ENCODE measurements around the gene KCNJ12. TPM values are rescaled to one million over a fixed set of nuclear protein-coding genes. Genes with fewer than 3 reads are reported as not detected.
"Not testable (repeated sequence)": the region's sequence is repeated elsewhere in the genome, so short reads cannot be mapped to it uniquely, and the experiment has no call there.

KCNJ12 gene
- 0.01 TPM for polyA plus RNA-seq (2013, experiment 1 of 2)
- 0.01 TPM for polyA plus RNA-seq (2013, experiment 2 of 2)

DNA sequence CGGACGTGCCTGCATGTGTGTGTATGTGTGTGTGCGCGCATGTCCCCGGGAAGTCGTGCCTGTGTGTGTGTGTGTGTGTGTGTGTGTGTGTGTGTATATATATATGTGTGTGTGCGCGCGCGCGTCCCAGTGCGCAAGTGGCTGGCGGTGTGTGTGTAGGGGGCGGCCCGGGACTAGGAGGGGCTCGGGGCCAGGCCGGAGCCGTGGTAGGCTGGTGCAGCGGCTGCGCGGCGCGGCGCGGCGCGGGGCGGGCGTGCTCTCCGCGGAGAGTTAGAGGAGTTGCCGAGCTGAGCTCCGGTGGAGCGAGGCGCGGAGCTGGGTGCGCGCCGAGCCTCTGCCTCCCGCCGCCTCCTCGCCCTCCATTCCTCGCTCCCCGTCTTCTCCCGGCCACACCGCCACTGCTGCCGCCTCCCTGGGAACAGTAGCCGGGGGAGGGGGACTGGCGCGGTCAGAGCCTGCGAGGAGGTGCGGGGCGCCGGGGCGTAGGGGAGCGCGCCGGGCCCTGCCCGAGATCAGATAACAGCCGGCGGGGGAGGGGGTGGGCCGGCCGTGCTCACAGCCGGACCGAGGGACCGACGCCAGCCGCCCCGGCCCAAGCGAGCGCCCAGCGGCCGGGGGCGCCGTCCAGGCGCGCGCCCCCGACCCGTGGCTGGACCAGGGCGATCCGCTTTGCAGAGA lies at the start of gene KCNJ12:
KCNJ12 (plus strand) TSS at position 277 of the 678 bp plus-strand sequence. CDS start 38,986 bp downstream, outside the sequence.
- Histone ChIP-seq H2BK120ac (ENCODE audit: low read depth, low read length) (no peak within 1 kb of the TSS), H4K91ac (ENCODE audit: low read length) (peak within 1 kb of the TSS; percentile 37), H3K4me3 (ENCODE audit: insufficient read depth in 1 of 2, low read depth in 1 of 2, low read length in 2 of 2) (peak within 1 kb of the TSS; percentile 49 to 83), H3K18ac (ENCODE audit: low read depth in 1 of 2, low read length in 2 of 2) (no peak within 1 kb of the TSS), H3K27ac (ENCODE audit: low read length, poor library complexity, severe bottlenecking) (no peak within 1 kb of the TSS), H3K4me1 (ENCODE audit: control insufficient read depth, insufficient read depth, low read depth, low read length) (peaks cover 23% of the 10 kb centered on the region), H3K36me3 (ENCODE audit: control insufficient read depth in 1 of 2, insufficient read depth in 2 of 2, low read depth in 1 of 2, low read length in 2 of 2) (peaks cover 0 to 2% of the 10 kb centered on the region in 2 experiments), H3K79me1 (replicated peaks; ENCODE audit: low read length, poor library complexity, severe bottlenecking) (no peaks in the 10 kb centered on the region), H2BK12ac (ENCODE audit: low read length in 2 of 2) (no peak within 1 kb of the TSS), H3K4ac (ENCODE audit: low read depth in 1 of 2, low read length in 2 of 2) (no peak within 1 kb of the TSS), H3K4me2 (ENCODE audit: low read length, poor library complexity, severe bottlenecking) (peak within 1 kb of the TSS; percentile 90), H3K14ac (ENCODE audit: low read length in 2 of 2) (no peak within 1 kb of the TSS), H3K23ac (ENCODE audit: low read length in 2 of 2) (no peak within 1 kb of the TSS), H3K9ac (ENCODE audit: low read length) (peak within 1 kb of the TSS; percentile 83), H2BK5ac (ENCODE audit: low read depth, low read length, poor library complexity, severe bottlenecking) (no peak within 1 kb of the TSS), H2AFZ (ENCODE audit: low read depth, low read length) (no peak within 1 kb of the TSS), H3K27me3 (ENCODE audit: control insufficient read depth in 1 of 2, insufficient read depth in 1 of 2, low read length in 2 of 2) (peaks cover 38 to 74% of the 10 kb centered on the region in 2 experiments), H2BK15ac (ENCODE audit: low read depth, poor library complexity, severe bottlenecking) (no peak within 1 kb of the TSS), H3K9me3 (ENCODE audit: control insufficient read depth, low read length) (no peaks in the 10 kb centered on the region), H2AK5ac (ENCODE audit: low read length, severe bottlenecking) (no peak within 1 kb of the TSS), H4K8ac (ENCODE audit: low read length) (no peak within 1 kb of the TSS)
- WGBS = 8% methylated on average over 37 of the region's 82 CpGs
- DNase-seq = no peak

DNA sequence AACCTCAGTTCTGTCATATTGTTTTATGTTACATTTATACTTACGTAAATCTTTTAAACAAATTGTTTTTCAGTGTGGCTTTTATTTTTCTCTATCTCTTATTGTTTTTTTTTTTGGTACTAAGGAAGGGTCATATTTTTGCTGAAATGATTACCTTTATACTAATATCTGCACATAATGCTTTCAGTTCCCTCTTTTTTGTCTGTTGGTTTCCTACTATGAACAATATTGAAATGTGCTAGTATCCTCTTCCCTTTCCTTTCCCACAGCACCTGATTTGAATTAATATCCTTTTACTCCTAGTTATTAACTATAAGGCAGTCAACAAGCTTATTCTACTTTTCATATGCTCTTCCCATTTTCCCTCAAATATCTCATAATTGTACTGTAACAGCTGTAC lies 48.2 kb upstream of the KCNJ12 start:
- H3K9ac ChIP-seq (ENCODE audit: low read length); H2BK15ac ChIP-seq (ENCODE audit: low read depth, poor library complexity, severe bottlenecking); H4K8ac ChIP-seq (ENCODE audit: low read length); H2AK5ac ChIP-seq (ENCODE audit: low read length, severe bottlenecking); DNase-seq; H4K91ac ChIP-seq (ENCODE audit: low read length); H3K27me3 ChIP-seq (ENCODE audit: control insufficient read depth in 1 of 2, insufficient read depth in 1 of 2, low read length in 2 of 2); H2BK120ac ChIP-seq (ENCODE audit: low read depth, low read length); H3K4me2 ChIP-seq (ENCODE audit: low read length, poor library complexity, severe bottlenecking); H3K18ac ChIP-seq (ENCODE audit: low read depth in 1 of 2, low read length in 2 of 2); H3K79me1 ChIP-seq (replicated peaks; ENCODE audit: low read length, poor library complexity, severe bottlenecking); H3K4ac ChIP-seq (ENCODE audit: low read depth in 1 of 2, low read length in 2 of 2); H3K4me1 ChIP-seq (ENCODE audit: control insufficient read depth, insufficient read depth, low read depth, low read length); H2AFZ ChIP-seq (ENCODE audit: low read depth, low read length); H3K36me3 ChIP-seq (ENCODE audit: control insufficient read depth in 1 of 2, insufficient read depth in 2 of 2, low read depth in 1 of 2, low read length in 2 of 2); H3K27ac ChIP-seq (ENCODE audit: low read length, poor library complexity, severe bottlenecking); H2BK12ac ChIP-seq (ENCODE audit: low read length in 2 of 2); H3K23ac ChIP-seq (ENCODE audit: low read length in 2 of 2); H3K4me3 ChIP-seq (ENCODE audit: insufficient read depth in 1 of 2, low read depth in 1 of 2, low read length in 2 of 2); H2BK5ac ChIP-seq (ENCODE audit: low read depth, low read length, poor library complexity, severe bottlenecking); H3K14ac ChIP-seq (ENCODE audit: low read length in 2 of 2): not testable (repeated sequence)
- H3K9me3 ChIP-seq (ENCODE audit: control insufficient read depth, low read length) = peaks cover 12% of the 10 kb centered on the region
- no CpG with 5 or more reads among the region's 1 CpG for WGBS

DNA sequence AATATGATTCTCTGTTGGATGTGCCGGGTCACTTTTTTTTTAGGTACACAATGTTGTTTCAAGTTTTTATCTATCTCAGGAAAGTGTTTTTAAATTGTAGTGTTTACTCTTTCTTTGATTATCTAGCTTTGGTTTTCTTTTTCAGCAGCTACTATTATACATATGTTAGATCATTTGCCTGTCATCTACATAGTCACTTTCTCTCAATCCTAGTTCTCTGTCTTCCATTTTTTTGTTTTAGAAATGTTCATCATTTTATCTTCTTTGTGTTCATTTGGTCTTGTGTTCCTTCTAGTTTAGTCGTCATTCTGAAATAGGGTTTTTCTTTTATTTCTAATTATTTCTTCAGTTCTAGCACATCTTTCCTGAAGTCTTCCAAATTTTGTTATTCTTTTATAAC lies 47.4 kb upstream of the KCNJ12 start:
- not testable (repeated sequence) for H3K9ac ChIP-seq (ENCODE audit: low read length); H3K4me1 ChIP-seq (ENCODE audit: control insufficient read depth, insufficient read depth, low read depth, low read length); H3K27ac ChIP-seq (ENCODE audit: low read length, poor library complexity, severe bottlenecking); H2BK120ac ChIP-seq (ENCODE audit: low read depth, low read length); H3K18ac ChIP-seq (ENCODE audit: low read depth in 1 of 2, low read length in 2 of 2); H4K8ac ChIP-seq (ENCODE audit: low read length); H3K27me3 ChIP-seq (ENCODE audit: control insufficient read depth in 1 of 2, insufficient read depth in 1 of 2, low read length in 2 of 2); H3K36me3 ChIP-seq (ENCODE audit: control insufficient read depth in 1 of 2, insufficient read depth in 2 of 2, low read depth in 1 of 2, low read length in 2 of 2); DNase-seq; H2BK12ac ChIP-seq (ENCODE audit: low read length in 2 of 2); H3K79me1 ChIP-seq (replicated peaks; ENCODE audit: low read length, poor library complexity, severe bottlenecking); H3K14ac ChIP-seq (ENCODE audit: low read length in 2 of 2); H3K23ac ChIP-seq (ENCODE audit: low read length in 2 of 2); H2BK15ac ChIP-seq (ENCODE audit: low read depth, poor library complexity, severe bottlenecking); H2AK5ac ChIP-seq (ENCODE audit: low read length, severe bottlenecking); H2AFZ ChIP-seq (ENCODE audit: low read depth, low read length); H3K4ac ChIP-seq (ENCODE audit: low read depth in 1 of 2, low read length in 2 of 2); H3K4me2 ChIP-seq (ENCODE audit: low read length, poor library complexity, severe bottlenecking); H2BK5ac ChIP-seq (ENCODE audit: low read depth, low read length, poor library complexity, severe bottlenecking); H3K4me3 ChIP-seq (ENCODE audit: insufficient read depth in 1 of 2, low read depth in 1 of 2, low read length in 2 of 2); H4K91ac ChIP-seq (ENCODE audit: low read length)
- peaks cover 12% of the 10 kb centered on the region for H3K9me3 ChIP-seq (ENCODE audit: control insufficient read depth, low read length)
- WGBS = 60% methylated on average over 1 of the region's 2 CpGs

- 88% methylated on average over 9 of the region's 9 CpGs for WGBS
- DNase-seq = no peak
- no peak overlapping the region for H4K91ac ChIP-seq (ENCODE audit: low read length)
- H4K8ac ChIP-seq (ENCODE audit: low read length) = no peak overlapping the region
- H2BK15ac ChIP-seq (ENCODE audit: low read depth, poor library complexity, severe bottlenecking) = no peak overlapping the region
- no peak overlapping the region for H3K4me3 ChIP-seq (ENCODE audit: insufficient read depth in 1 of 2, low read depth in 1 of 2, low read length in 2 of 2)
- H2AK5ac ChIP-seq (ENCODE audit: low read length, severe bottlenecking) = no peak overlapping the region
- H2BK120ac ChIP-seq (ENCODE audit: low read depth, low read length) = no peak overlapping the region
- H3K4me2 ChIP-seq (ENCODE audit: low read length, poor library complexity, severe bottlenecking) = no peak overlapping the region
- no peaks in the 10 kb centered on the region for H3K4me1 ChIP-seq (ENCODE audit: control insufficient read depth, insufficient read depth, low read depth, low read length)
- H2BK5ac ChIP-seq (ENCODE audit: low read depth, low read length, poor library complexity, severe bottlenecking) = no peak overlapping the region
- H3K36me3 ChIP-seq (ENCODE audit: control insufficient read depth in 1 of 2, insufficient read depth in 2 of 2, low read depth in 1 of 2, low read length in 2 of 2) = no peaks in the 10 kb centered on the region
- no peak overlapping the region for H3K18ac ChIP-seq (ENCODE audit: low read depth in 1 of 2, low read length in 2 of 2)
- H2BK12ac ChIP-seq (ENCODE audit: low read length in 2 of 2) = no peak overlapping the region
- no peaks in the 10 kb centered on the region for H3K79me1 ChIP-seq (replicated peaks; ENCODE audit: low read length, poor library complexity, severe bottlenecking)
- H3K27me3 ChIP-seq (ENCODE audit: control insufficient read depth in 1 of 2, insufficient read depth in 1 of 2, low read length in 2 of 2) = no peaks in the 10 kb centered on the region
- no peak overlapping the region for H3K23ac ChIP-seq (ENCODE audit: low read length in 2 of 2)
- H3K9ac ChIP-seq (ENCODE audit: low read length) = no peak overlapping the region
- no peak overlapping the region for H2AFZ ChIP-seq (ENCODE audit: low read depth, low read length)
- no peak overlapping the region for H3K4ac ChIP-seq (ENCODE audit: low read depth in 1 of 2, low read length in 2 of 2)
- H3K14ac ChIP-seq (ENCODE audit: low read length in 2 of 2) = no peak overlapping the region
- H3K27ac ChIP-seq (ENCODE audit: low read length, poor library complexity, severe bottlenecking) = no peak overlapping the region
- peaks cover 12% of the 10 kb centered on the region for H3K9me3 ChIP-seq (ENCODE audit: control insufficient read depth, low read length)
These were observed 45.6 kb upstream of the KCNJ12 start for GRCh38 chr17:21330436-21331160.

Data from mesenchymal stem cell (in vitro differentiated cells and primary cell).